PC-3 (cell line): ENCODE data around the gene MEF2C.

Experiments
- EZH2 ChIP-seq: fragments of 300-600 bp; sonication (generic); IDR thresholded peaks from one replicate; pipeline ENCODE4 v1.6.1; 2017; ENCODE audit warnings: antibody characterized with exemption, mild to moderate bottlenecking, low read length; ENCODE audit not compliant: unreplicated experiment
- EZH2phosphoT487 ChIP-seq: fragments of 300-600 bp; sonication (generic); IDR thresholded peaks from 2 replicates; pipeline ENCODE4 v1.6.1; 2018; ENCODE audit warnings: mild to moderate bottlenecking, antibody characterized with exemption, low read length, borderline replicate concordance
- TF ChIP-seq, protein P1 (sequence below): fragments of 300-600 bp; sonication (generic); conservative IDR thresholded peaks from 2 replicates; pipeline ENCODE4 v1.5.1; 2017; ENCODE audit warnings: antibody characterized with exemption, low read depth, mild to moderate bottlenecking, low read length

DNA sequence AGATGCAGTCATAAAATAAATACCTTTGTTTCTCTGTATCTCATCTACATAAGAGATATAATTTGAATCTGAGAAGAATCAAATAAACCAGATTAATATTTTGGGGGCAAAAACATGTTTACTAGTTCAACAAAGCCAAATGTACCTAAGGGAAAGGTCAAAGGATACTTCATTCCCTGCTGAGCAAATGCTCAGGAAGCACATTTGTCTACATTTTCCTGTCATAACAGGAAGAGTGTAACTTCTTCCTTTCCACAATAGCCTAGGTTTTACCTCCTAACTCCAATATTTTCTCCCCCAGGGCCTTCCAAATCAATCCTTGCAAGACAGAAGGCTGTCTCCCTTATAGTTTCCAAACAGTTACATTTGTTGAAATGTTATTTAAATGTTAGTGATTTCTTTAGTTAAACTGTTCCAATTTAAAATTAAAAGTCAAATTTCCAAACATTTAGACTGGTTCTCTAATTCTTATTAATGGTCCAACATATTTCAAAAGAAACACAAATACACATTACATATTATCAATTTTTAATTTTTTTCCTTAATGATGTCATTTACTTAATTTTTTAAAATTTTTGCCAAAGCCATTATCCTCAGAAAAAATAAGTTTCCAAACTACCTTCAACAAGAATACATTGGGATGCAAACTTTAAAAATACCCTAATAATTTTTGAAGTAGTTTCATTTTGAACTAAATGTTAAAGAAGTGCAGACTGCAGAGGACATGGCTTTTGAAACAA lies 67.8 kb downstream of the MEF2C start:
- TF ChIP-seq, protein P1, sequence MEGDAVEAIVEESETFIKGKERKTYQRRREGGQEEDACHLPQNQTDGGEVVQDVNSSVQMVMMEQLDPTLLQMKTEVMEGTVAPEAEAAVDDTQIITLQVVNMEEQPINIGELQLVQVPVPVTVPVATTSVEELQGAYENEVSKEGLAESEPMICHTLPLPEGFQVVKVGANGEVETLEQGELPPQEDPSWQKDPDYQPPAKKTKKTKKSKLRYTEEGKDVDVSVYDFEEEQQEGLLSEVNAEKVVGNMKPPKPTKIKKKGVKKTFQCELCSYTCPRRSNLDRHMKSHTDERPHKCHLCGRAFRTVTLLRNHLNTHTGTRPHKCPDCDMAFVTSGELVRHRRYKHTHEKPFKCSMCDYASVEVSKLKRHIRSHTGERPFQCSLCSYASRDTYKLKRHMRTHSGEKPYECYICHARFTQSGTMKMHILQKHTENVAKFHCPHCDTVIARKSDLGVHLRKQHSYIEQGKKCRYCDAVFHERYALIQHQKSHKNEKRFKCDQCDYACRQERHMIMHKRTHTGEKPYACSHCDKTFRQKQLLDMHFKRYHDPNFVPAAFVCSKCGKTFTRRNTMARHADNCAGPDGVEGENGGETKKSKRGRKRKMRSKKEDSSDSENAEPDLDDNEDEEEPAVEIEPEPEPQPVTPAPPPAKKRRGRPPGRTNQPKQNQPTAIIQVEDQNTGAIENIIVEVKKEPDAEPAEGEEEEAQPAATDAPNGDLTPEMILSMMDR = no peak
- TF ChIP-seq EZH2phosphoT487 (no peak), EZH2 (no peak)
